ENCODE data around the gene PROCR.
"Not testable (repeated sequence)": the region's sequence is repeated elsewhere in the genome, so short reads cannot be mapped to it uniquely, and the experiment has no call there.

PROCR gene

DNA sequence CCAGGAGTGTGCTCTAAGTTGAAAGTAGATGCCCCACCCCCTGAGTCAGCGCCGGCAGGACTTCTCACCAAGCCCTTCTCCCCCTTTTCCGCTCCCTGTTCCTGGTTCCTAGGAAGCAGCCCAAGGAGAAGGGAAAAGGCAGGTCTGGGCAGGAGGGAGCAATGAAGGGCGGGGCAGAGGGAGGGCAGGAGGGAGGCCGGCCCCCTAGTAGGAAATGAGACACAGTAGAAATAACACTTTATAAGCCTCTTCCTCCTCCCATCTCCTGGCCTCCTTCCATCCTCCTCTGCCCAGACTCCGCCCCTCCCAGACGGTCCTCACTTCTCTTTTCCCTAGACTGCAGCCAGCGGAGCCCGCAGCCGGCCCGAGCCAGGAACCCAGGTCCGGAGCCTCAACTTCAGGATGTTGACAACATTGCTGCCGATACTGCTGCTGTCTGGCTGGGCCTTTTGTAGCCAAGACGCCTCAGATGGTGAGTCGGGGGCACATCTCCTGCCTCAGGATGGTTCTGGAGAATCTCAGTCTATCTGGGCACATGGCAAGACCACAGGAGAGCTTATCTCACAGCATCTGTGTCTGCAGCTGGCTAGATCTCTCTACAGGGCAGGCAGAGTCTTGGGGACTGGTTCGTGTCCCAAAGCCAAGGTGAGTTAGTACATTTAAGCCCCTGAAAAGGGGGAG is at the start of gene PROCR:
Gene PROCR, plus strand, starts transcription at position 320 of the 681 bp plus-strand sequence. Its CDS starts 83 bp downstream, at position 403.
- DNase-seq, result peak; percentile 94 to 96

DNA sequence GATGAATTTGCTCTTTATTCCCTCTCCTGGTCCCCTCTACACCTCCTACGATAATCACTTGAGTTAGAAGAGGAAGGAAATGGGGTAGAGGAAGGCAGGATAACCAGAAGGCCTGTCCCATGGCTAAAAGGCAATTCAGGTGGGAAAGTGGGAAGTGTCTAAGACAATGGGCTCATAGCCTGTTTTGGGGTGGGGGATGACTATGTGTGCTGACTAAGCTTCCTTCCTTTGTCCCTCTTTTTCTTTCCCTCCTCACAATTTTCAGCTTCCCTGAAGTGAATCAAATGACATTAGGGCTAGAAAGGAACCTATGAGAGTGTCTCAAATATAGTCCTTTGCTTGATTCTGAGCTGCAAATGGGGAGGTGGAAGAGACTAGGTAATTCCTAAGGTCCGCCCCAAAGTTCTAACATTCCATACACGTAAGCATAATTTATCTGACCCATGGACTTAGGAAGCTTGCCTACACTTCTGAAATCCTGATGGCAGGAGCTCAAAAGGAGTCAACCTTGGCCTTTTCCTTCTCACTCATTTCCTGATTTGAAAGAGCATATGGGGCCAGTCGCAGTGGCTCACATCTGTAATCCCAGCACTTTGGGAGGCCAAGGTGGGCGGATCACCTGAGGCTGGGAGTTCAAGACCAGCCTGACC is 49.0 kb upstream of the PROCR start:
- DNase-seq, result no peak

DNA sequence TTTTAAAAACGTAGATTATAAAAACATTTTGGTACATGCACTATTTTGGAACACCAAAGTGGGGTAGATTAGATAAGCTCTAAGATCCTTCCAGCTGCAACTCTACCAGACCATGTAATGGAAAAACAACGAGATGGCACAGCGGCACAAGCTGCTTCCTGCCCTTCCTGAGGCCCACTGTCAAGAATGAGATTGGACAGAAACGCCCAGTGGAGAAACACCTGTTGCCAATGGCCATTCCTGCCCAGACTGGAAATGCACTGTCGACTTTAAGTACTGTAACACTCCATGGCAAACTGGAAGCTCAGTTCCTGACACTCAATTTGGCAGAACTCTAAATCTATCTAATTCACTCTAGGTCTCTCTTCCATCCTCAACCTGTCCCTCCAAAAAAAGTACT is 46.1 kb upstream of the PROCR start:
- DNase-seq, result no peak

DNA sequence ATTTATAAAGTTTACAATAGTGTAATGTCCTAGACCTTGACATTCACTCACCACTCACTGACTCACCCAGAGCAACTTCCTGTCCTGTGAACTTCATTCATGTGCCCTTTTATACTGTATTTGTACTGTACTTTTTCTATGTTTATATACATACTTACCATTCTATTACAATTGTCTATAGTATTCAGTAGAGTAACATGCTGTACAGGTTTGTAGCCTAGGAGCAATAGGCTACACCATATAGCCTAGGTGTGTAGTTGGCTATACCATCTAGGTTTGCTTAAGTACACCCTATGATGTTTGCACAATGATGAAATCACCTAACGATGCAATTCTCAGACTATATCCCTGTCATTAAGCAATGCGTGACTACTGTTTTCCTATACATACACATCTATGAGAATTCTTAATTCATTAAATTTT is 42.2 kb upstream of the PROCR start:
- DNase-seq, result peak in 1 of 2 experiments; percentile 30

DNA sequence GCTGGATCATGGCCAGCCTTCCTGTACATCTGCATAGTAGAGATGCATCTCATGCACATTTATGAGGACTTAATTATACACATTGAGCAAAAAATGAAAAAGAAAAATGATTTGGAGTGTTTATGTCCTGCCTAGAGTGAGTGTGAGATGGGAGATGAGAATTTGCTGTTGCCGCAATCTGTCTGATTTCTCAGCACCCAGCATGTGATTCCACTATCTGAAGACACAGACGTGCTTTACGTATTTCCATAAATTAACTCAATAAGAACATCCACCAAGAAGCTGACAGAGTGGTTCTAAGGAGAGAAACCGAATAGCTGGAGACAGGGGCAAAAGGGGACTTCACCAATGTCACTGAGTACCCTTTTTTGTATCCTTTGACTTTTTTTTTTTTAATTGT is 39.9 kb upstream of the PROCR start:
- no peak for DNase-seq

DNA sequence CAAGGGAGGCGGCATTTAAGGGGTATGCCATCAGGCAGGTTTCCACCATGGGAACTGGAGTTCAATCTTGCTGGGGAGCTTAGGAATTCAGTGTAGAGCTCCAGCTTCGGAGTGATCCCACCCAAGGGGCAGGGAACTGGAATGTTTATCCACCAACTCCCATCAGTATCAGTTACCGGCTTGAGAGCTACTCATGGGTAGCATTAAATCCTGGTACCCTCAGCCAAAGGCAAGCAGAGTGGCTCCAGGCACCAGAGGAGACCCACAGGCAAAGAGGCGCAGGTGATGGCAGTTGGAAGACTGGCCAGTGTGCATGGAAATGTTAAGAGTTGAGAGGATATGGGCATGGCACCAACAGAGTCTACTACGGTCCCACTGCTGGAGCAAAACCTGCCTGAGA is 38.8 kb upstream of the PROCR start:
- no peak for DNase-seq

DNA sequence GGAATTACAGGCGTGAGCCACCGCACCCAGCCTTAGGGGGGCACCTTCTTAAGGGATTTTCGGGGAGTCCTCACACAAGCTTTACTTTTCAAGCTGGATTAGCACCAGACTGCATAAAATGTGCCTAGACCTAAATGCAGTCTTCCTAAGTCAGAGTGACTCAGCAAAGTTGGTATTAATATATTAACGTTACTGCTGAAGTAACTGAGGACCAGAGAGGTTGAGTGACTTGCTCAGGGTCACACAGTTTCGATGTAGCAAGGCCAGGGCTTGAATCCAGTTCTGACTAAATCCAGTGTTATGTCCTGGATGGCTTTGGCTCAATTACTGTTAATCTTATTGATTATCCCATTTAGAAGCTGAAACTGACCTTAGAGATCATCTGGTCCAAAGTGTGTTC is 38.1 kb upstream of the PROCR start:
- no peak for DNase-seq

DNA sequence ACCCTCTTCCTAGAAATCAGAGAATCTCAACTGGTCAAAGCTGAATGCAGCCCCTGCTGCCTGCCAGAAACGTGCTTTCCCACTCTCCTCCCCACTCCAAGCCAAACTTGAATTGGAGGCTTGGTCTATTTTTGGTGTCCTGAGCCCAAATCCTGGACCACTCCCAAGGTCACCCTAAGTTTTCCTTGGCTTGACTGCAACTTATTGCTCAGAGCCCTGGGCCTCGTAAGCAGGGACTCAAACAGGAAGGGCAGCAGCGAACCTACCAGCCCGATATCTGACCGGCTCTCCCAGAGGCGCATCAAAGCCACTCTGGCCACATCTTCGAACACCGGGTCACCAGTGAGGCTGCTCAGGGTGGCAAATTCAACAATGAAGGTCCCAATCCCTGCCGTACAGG is 37.4 kb upstream of the PROCR start:
- DNase-seq, result no peak

DNA sequence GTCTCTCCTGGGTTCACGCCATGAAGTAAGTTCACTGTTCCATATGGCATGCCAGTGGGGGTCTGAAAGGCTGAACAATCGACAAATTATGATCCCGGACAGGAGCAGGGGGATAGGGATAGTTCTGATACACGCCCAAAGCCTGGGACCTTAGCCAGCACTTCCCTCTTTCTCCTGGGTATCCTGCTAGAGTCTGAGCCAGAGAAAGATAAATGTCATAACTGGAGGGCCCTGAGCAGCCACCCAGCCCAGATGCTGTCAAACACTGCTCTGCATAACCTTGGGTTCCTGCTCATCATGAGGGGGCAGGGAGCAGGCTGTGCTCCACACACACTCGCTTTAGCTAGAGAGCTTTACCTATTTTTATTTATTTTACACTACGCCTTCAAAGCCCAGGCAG is 37.0 kb upstream of the PROCR start:
- DNase-seq, result no peak

DNA sequence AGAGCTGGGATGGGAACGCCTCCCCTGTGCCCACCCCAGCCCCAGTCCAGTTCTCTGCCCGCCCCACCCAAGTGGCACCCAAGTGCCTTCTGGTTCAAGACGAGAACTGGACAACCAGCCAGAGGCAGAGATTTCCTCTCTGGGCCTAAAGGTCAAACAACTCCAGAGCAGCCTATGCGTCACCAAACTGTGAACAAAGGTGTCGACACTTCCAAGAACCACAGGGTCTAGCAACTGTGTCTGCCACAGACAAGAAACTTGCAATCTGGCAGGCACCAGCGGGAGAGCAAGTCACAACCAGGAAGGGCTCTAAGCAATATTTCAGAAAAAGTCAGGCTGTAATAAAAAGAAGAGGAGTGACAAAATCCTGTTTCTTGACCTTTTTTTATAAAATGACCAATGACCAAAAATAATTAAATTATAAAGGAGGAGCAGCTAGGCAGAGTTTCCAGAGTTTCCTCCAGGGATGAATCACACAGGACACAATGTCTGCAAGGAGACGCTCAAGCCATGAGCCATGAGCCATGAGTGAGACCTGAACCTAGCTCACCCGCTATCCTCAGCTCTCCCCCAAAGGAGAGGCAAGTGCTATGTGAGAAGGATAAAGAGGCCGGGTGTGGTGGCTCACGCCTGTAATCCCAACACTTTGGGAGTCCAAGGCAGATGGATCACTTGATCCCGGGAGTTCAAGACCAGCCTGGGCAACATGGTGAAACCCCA is 35.8 kb upstream of the PROCR start:
- no peak for DNase-seq

DNA sequence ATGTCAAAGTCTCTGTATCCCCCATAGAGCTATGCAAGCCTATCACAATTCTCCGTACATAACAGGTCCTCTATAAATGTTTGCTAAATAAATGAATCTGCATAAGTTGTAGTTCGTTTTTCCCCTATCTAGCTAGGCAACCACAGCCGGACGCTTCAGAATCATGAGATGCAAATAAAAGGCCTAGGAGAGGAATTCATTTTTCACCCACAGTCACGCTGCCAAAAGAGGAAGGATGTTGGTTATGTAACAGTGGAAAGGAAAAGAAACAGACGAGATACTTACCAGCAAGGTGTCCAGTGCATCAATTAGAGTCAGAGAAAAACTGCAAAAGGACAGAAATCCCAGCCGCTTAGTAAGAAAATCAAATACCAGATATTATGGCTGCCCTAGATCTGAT is 27.2 kb upstream of the PROCR start:
- DNase-seq, result peak; percentile 88 to 89

DNA sequence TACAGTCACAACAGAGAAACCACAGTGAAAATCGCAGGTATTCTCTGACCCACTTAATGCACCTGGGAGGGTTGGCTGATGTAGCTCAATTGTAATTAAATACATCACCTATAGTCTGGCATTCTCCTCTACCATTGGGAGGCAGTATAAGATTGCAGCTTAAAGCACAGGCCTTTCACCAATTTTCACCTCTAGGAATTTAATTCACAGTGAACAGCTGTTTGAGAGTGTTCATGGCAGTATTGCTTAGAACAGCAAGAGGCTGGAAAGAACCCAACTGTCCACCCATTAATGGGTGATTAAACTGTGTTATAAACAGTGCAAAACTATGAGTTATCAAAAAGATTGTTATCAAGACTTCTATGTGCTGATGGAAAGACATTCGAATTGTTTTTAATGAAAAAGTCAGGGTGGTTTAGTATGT is 26.7 kb upstream of the PROCR start:
- DNase-seq, result peak; percentile 61 to 70

DNA sequence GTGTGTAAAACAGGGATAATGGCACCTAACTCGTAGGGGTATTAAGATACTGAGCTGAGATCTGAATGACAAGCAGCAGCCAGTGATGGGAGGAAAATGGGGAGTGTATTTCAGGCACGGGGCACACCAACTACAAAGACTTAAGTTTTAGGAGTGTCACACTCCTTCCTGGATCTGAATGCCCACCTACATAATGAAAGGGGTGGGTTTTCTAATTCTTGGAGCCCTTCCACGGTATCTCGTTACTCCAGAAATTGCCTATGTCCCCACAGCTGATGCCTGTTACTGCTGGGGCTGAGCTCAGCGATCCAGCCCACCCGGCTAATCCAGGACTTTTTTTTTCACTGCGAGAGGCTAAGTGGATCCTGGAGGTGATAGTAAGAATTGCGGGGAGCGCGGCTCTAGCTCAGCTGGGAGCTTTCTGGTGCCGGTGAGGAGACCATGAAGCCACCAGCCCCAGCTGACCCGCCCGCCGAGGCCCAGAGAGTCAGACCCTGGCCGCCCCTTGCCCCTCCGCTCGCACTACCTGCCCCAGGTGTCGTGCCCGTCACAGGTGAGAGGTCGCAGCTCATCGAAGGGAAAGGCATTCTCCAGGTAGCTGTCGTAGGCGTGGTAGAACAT is 25.5 kb upstream of the PROCR start:
- peak; percentile 48 to 55 for DNase-seq

DNA sequence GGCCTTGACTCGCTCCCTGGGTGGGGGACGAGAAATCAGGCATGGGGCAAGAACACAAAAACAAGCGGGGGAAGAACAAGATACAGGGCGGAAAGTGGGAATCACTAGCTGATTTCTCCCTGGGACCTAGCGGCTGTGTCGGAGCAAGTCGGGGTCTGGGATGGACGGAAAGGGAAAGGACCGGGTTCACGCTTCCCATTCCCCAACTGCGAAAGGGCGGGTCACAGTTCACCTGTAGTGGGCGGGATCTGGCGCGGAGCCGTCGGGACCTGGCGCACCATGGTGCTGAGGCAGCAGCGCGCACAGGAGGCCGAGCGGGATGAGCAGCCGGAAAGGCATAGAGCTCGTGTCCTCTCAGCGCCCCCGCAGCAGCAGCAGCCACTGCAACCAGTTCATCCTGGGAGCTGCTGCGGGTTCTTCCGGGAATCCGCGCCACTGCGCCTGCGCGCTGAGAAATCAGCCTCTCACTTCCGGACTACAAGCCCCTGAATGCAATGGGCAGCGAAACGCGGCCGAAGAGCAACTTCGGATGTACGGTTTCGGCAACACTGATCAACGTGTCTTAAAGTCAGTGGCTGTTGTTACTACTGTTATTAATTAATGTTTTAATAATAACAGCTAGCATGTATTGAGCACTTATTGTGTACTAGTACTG is 24.8 kb upstream of the PROCR start, which contains the start of gene EDEM2:
Gene EDEM2, minus strand, starts transcription at position 417 of the 655 bp plus-strand sequence. Its CDS starts 78 bp downstream, at position 339.
- DNase-seq, result peak; percentile 91 to 92

DNA sequence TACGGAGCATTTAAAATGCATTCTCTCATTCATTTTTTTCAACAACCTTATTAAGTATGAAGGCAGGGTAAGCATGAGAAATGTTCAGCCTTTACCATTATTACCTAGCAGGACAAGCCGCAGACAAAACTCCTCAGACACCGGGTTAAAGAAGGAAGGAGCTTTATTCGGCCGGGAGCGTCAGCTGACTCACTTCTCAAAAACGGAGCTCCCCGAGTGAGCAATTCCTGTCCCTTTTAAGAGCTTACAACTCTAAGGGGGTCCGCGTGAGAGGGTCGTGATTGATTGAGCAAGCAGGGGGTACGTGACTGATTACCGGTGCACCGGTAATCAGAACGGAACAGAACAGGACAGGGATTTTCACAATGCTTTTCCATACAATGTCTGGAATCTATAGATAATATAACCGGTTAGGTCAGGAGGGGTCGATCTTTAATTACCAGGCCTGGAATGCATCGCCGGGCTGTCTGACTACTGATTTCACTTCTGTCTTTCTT is 24.2 kb upstream of the PROCR start:
- DNase-seq, result peak in 1 of 2 experiments; percentile 71

DNA sequence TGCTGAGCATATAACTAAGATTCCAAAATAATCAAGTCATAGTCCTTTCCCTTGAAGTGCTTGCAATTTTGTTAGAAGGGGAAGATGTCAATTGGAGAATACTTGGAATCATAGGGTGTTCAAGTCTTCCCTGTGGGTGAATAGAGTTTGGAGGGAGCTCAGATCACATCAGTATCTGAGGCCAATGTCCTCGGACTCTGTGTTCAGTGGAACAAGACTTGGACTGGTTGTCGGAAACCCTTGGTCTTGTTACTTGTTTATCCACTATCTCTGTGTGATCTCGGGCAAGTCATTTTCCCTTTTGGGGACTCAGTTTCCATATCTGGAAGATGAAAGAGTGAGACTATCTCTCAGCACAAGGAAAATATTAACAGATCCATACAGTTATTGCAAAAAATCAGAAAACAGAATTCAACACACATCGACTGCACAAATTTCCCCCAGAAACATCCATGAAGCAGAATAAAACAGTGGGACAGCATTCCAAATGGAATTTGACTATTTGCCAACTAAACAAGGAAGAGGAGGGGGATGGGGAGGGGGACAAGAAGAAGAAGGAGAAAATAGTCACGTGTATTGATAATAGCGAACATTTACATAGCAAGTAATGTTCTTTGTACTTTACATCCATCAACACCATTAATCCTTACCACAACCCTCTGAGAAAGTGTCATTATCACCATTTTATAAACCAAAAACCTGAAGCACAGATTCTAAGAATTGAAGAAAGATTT is 20.9 kb upstream of the PROCR start:
- DNase-seq, result no peak

DNA sequence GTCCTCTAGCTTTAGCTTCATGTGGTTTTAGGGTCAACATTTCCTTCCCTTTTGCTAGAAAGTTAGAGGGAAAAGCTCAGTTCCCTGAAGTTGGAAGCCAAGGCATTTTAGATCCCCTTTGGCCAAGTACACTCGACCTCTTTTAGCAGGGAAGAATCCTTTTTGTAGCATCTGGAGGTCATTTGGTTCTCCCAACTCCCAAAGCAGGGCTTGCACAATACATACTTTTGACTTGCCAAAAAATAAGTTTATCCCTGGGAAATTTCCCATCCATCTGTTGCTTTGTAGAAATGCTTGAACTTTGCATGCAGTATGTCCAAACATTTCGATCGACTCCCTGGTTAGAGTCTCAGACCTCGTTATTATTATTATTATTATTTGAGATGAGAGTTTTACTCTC is 20.1 kb upstream of the PROCR start:
- DNase-seq, result no peak

DNA sequence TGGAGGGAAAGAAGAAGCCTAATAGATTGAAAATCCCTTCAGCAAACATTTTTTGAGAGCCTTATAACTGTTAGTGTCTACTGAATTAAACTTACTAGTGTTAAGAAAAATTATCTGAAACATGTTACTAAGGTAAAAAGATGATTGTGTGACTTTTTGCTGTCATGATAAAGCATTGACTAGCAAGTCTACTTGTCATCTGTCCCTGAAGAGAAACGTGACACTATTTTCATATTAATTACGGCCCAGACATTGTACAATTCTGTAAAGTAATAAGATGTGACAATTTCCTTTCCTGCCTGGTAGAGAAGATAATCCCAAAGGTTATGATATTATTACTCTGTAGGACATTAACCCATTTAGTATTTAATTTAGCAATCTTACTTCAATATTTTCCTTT is 15.9 kb upstream of the PROCR start:
- DNase-seq, result no peak

DNA sequence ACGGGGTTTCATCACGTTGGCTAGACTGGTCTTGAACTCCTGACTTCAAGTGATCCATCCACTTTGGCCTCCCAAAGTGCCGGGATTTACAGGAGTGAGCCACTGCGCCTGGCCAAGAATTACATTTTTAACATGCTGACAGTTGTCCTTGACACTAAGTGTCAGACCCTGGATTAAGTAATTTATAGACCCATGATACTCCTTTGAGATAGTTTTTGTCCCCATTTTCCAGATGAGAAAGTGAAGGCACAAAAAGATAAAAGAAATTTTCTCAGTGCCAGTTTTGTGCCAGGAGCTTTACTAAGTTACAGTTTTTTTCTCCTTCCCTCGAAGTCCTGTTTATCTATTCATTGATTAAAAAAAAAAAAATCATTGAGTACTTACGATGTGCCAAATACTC is 14.9 kb upstream of the PROCR start:
- DNase-seq, result no peak

DNA sequence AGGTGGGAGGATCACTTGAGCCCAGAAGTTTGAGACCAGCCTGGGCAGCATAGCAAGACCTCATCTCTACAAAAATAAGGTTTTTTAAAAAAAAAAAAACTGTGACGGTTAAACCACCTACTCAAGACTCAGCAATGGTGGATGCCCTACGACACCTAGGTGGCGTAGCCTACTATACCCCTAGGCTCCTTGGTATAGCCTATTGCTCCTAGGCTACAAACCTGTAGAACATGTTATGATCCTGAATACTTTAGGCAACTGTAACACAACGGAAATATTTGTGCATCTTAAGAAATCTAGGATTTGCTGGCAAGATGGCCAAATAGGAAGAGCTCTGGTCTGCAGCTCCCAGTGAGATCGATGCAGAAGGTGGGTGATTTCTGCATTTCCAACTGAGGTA is 11.5 kb upstream of the PROCR start:
- not testable (repeated sequence) for DNase-seq

DNA sequence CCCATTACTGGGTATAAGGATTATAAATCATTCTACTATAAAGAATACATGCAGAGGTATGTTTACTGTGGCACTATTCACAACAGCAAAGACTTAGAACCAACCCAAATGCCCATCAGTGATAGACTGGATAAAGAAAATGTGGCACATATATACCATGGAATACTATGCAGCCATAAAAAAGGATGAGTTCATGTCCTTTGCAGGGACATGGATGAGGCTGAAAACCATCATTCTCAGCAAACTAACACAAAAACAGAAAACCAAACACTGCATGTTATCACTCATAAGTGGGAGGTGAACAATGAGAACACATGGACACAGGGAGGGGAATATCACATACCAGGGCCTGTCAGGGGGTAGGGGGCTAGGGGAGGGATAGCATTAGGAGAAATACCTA is 7.3 kb upstream of the PROCR start:
- DNase-seq, result not testable (repeated sequence)

Data from Kasumi-1 (cell line).